Kidney (tissue), 14 donors: ENCODE results near the gene CORIN. TPM values are rescaled to one million over a fixed set of nuclear protein-coding genes. Genes with fewer than 3 reads are reported as not detected.

ENCODE experiments used
- DNase-seq, 5 donors: peaks; one replicate each; pipeline ENCODE4 v3.0.0-alpha.2; 2013 to 2020
- FAIRE-seq: peaks from 2 replicates; lab custom pipeline; 2012; peaks lifted over from hg19 to GRCh38; lab: Jason Lieb, UNC
- H3K27ac ChIP-seq, 2 donors: one replicate each; pipeline ENCODE4 v1.7.0; 2013; ENCODE audit warnings: low read depth in 2 of 2, low read length in 2 of 2, inconsistent platforms in 1 of 2
- H3K27me3 ChIP-seq: one replicate; pipeline ENCODE4 v1.7.1; 2013; ENCODE audit warnings: low read length, inconsistent platforms; ENCODE audit not compliant: control insufficient read depth, insufficient read depth
- H3K36me3 ChIP-seq, 3 donors: one replicate each; pipeline versions ENCODE4 v1.7.0 to v1.7.1; 2013; ENCODE audit warnings: low read length in 3 of 3, control low read depth in 1 of 3, inconsistent platforms in 1 of 3; ENCODE audit not compliant: insufficient read depth in 3 of 3, control insufficient read depth in 2 of 3
- H3K4me1 ChIP-seq, 3 donors: one replicate each; pipeline versions ENCODE4 v1.7.0 to v1.7.1; 2013; ENCODE audit warnings: low read length in 3 of 3, inconsistent platforms in 1 of 3, low read depth in 1 of 3; ENCODE audit not compliant: control insufficient read depth in 2 of 3, insufficient read depth in 2 of 3
- H3K4me3 ChIP-seq, 3 donors: one replicate each; pipeline versions ENCODE4 v1.7.0 to v1.8.1; 2013; ENCODE audit warnings: low read length in 3 of 3, control low read depth in 1 of 3, inconsistent platforms in 1 of 3
- H3K9ac ChIP-seq, 3 donors: one replicate each; pipeline versions ENCODE4 v1.7.0 to v1.7.1; 2013; ENCODE audit warnings: low read length in 3 of 3, control low read depth in 1 of 3, inconsistent platforms in 1 of 3
- H3K9me3 ChIP-seq, 3 donors: one replicate each; pipeline versions ENCODE4 v1.7.0 to v1.7.1; 2013; ENCODE audit warnings: low read length in 3 of 3, control low read depth in 1 of 3, inconsistent platforms in 1 of 3; ENCODE audit not compliant: control insufficient read depth in 2 of 3, insufficient read depth in 1 of 3
- intact Hi-C: fragments of 100-400 bp; cut with DNase I; formaldehyde crosslinking; loops from one replicate; pipeline ENCODE4 v1.11.1; 2022
- polyA plus RNA-seq: library from polyadenylated mRNA; stranded (reverse); fragments of 350-450 nt; fragmentation: Illumina TruSeq; extraction: RNeasy Lipid Tissue Mini Kit (QIAGEN cat#74804); gene quantifications from one replicate; pipeline ENCODE4 v1.2.3, GENCODE V29; 2014; ENCODE audit warnings: low read depth, low replicate concordance; ENCODE audit not compliant: insufficient read depth
- total RNA-seq: library from RNA; stranded (reverse); fragmentation: NEBNext Ultra II Directional; extraction: Animal tissue kit (Norgen Biotek cat#: 25700); gene quantifications from one replicate; pipeline ENCODE4 v1.2.1, GENCODE V29; 2021
- TF ChIP-seq, protein P1 (sequence below): IDR thresholded peaks from 3 replicates; pipeline ENCODE4 v1.5.1; 2012; ENCODE audit warnings: mild to moderate bottlenecking, moderate library complexity, borderline replicate concordance; ENCODE audit not compliant: insufficient read depth; ENCODE audit errors: extremely low read depth
- donor health status: control.
- donor health status: control.
- donor health status: control.
- donor health status: control.
- donor health status: control.
- donor health status: DM: yes; HTN: yes; CAD: no.
- donor health status: Normal renal cell carcinoma (clear cell type).

CORIN gene
- total and polyA plus RNA-seq, 2 donors from 2014 or later = 0.75 to 2.6 TPM

DNA sequence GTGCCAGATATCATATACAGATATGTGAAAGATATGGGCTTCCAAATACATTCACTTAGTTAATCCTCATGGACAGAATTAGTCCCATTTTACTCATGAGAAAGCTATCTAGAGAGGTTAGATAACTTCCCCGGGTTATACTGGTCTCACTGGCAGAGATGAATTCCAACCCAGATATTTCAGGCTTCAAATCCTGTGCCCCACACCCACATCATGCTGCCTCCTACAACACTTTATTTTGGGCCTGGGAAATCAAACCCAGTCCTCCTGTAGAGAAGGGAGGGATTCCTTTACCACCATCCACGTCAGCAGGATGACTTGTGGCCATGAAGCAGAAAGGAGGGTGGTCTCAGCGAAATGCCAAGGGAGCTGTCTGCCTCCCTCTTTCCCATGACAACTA is 239.0 kb downstream of the CORIN start:
- DNase-seq = no peak
- Histone ChIP-seq H3K4me3 (no peak overlapping the region), H3K36me3 (no peaks in the 10 kb centered on the region), H3K27me3 (no peaks in the 10 kb centered on the region), H3K4me1 (peaks cover 0 to 3% (median 0%) of the 10 kb centered on the region in 3 donors), H3K9ac (no peak overlapping the region), H3K9me3 (no peaks in the 10 kb centered on the region), H3K27ac (no peak overlapping the region)
- FAIRE-seq = no peak
- TF ChIP-seq, protein P1, sequence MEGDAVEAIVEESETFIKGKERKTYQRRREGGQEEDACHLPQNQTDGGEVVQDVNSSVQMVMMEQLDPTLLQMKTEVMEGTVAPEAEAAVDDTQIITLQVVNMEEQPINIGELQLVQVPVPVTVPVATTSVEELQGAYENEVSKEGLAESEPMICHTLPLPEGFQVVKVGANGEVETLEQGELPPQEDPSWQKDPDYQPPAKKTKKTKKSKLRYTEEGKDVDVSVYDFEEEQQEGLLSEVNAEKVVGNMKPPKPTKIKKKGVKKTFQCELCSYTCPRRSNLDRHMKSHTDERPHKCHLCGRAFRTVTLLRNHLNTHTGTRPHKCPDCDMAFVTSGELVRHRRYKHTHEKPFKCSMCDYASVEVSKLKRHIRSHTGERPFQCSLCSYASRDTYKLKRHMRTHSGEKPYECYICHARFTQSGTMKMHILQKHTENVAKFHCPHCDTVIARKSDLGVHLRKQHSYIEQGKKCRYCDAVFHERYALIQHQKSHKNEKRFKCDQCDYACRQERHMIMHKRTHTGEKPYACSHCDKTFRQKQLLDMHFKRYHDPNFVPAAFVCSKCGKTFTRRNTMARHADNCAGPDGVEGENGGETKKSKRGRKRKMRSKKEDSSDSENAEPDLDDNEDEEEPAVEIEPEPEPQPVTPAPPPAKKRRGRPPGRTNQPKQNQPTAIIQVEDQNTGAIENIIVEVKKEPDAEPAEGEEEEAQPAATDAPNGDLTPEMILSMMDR = no peak
- intact Hi-C loops = no loop called here

DNA sequence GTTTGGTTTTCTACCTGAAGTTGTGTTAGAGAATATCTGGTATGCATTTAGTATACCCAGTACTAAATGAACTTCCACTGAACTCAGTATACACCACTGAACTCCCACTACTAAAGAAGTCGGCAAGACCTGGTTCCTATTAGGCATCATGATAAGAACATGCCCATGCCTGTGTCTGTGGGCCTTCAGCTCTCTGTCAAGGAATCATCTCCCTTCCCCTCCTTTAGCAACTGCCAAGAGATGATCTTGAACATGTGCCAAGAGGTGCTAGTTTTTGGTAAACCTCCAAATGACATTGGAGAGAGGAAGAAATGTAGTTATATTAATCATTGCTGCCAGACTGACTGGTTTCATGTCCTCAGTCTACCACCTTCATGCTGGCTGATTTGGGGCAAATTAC is 239.5 kb downstream of the CORIN start:
- TF ChIP-seq, protein P1 = no peak
- H3K9me3 ChIP-seq = no peaks in the 10 kb centered on the region
- H3K4me1 ChIP-seq = peaks cover 0 to 3% (median 0%) of the 10 kb centered on the region in 3 donors
- DNase-seq (no peak), FAIRE-seq (no peak)
- no peak overlapping the region for H3K9ac ChIP-seq
- no peak overlapping the region for H3K27ac ChIP-seq
- no peak overlapping the region for H3K4me3 ChIP-seq
- H3K36me3 ChIP-seq = no peaks in the 10 kb centered on the region
- no peaks in the 10 kb centered on the region for H3K27me3 ChIP-seq
- intact Hi-C loops = no loop called here

DNA sequence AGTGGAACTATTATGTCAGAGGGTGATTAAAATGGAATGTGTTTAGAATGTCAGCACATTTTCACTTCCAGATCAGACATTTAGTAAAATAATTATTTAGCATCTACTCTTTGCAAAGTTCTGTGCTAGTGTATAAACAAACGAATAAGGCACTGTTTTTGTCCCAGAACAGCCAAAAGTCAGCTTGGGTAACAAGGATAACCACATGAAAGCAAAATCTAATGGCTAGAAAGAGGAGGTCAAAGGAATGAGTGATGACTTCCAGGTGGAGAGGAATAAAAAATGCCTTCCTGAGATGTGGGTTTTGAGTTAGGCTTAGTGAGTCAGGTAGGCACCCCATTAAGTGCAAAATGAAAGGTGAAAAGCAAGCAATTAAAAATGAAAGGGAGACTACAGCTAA is 240.2 kb downstream of the CORIN start:
- TF ChIP-seq, protein P1 = no peak
- no peaks in the 10 kb centered on the region for H3K9me3 ChIP-seq
- no peak overlapping the region for H3K4me3 ChIP-seq
- no peak overlapping the region for H3K9ac ChIP-seq
- no peaks in the 10 kb centered on the region for H3K27me3 ChIP-seq
- FAIRE-seq = no peak
- no peak overlapping the region for H3K27ac ChIP-seq
- no peak for DNase-seq
- peaks cover 0 to 3% (median 0%) of the 10 kb centered on the region in 3 donors for H3K4me1 ChIP-seq
- H3K36me3 ChIP-seq = no peaks in the 10 kb centered on the region
- intact Hi-C loops = no loop called here

DNA sequence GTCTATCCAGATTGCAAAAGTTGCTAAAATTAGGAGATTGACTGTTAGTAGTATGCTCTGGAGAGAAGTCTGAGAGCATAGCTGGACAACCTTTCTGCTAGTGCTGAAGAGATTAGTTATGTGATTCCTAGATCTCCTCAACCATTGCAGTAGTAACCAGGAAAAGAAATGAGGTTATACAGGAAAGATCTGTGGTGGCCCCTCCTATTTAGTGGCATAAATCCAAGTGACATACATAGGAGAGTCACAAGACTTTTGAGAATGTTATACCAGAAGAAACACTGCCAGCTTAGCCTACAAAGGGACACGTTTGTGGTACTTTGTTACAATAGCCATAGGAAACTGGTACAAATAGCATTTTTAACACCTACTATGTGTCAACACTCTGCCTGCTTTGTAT is 247.5 kb downstream of the CORIN start:
- no peaks in the 10 kb centered on the region for H3K27me3 ChIP-seq
- H3K36me3 ChIP-seq = peaks cover 15 to 38% (median 30%) of the 10 kb centered on the region in 3 donors
- DNase-seq = no peak
- H3K27ac ChIP-seq = no peak overlapping the region
- no peak overlapping the region for H3K9ac ChIP-seq
- TF ChIP-seq, protein P1 = no peak
- intact Hi-C loops = no loop called here
- no peak for FAIRE-seq
- peaks cover 0 to 11% (median 2%) of the 10 kb centered on the region in 3 donors for H3K9me3 ChIP-seq
- no peak overlapping the region for H3K4me3 ChIP-seq
- H3K4me1 ChIP-seq = no peaks in the 10 kb centered on the region
